Measurements from ENCODE around the gene RASGRP4.

RASGRP4 gene

DNA sequence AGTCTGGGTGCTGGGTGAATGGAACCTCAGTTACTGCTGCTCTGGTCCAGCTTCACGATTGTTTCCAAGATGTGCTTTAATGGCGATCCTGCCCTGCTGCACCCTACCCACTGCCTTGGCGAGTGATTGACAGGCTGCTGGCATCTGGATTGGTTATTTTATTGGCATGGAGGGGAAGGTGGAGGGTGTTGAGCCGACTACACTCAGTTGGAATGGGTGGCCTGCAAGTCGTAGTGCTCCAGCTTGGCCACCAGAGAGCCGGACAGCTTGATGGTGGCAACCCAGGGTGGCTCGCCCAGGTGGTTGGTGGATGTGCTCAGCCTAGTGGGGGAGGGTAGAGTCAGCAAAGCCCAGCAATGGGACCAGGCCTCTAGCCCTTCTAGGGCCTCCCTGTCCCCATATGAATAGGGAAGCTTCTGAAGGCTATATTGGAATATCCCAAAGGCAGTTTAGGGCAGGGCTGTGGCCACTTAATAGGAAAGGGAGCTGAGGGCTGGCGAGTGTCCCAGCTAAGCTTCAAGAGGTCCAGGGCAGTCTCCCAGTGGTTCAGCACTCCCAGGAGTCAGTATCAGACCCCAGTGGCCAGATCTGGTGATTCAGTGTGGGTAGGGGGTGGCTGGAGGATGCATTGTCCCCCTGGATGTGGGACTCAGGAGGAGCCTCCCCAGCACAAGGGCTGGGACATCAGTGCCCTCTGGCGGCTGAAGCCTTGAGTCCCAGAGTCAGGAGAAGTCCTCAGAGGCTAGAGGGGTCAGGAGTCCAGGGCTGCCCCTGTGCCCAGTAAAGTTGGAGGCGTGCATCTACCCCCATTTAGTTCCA, 41.6 kb downstream of the RASGRP4 start:
- H3K9ac ChIP-seq (ENCODE audit: insufficient read length, low read depth): no peak overlapping the region
- peaks cover 61% of the 10 kb centered on the region for H3K36me3 ChIP-seq (ENCODE audit: insufficient read depth, insufficient read length, low read length)
- peaks cover 5% of the 10 kb centered on the region for H3K4me1 ChIP-seq (ENCODE audit: insufficient read depth, insufficient read length)
- no peaks in the 10 kb centered on the region for H3K27me3 ChIP-seq (ENCODE audit: insufficient read depth, insufficient read length)
- no peak for DNase-seq (ENCODE audit: low read depth, low spot score)
- H3K9me3 ChIP-seq (ENCODE audit: insufficient read depth, low read length): no peaks in the 10 kb centered on the region
- no peak overlapping the region for H3K4me3 ChIP-seq (ENCODE audit: insufficient read length, low read depth)
- TF ChIP-seq ZNF274 (IDR thresholded peaks at IDR 0.05; ENCODE audit: low read depth, low read length) (no peak), SUZ12 (IDR thresholded peaks at IDR 0.05; ENCODE audit: extremely low read depth, insufficient read depth, insufficient read length) (no peak), YY1 (IDR thresholded peaks at IDR 0.05; ENCODE audit: insufficient read depth, insufficient read length) (no peak)

DNA sequence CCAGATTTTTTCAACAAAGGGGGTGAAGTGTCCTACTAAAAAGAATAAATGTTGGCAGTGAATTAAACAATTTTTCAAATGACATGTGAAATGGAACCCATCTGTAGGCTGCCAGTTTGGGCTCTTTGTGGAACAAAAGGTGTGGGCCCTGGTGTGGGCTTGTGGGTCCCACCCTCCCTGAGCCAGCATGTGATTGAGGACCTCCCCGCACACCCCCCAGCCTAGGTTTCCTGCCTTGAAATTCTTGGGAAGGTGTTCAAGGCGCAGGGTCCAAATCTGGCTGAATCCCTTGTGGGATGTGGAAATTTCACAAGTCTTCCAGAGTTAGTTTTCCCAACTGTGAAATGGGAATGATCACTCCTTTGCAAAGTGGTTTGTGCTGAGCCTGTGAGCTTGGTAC, 42.3 kb downstream of the RASGRP4 start:
- Histone ChIP-seq H3K9me3 (ENCODE audit: insufficient read depth, low read length) (no peaks in the 10 kb centered on the region), H3K27me3 (ENCODE audit: insufficient read depth, insufficient read length) (no peaks in the 10 kb centered on the region), H3K4me1 (ENCODE audit: insufficient read depth, insufficient read length) (peaks cover 5% of the 10 kb centered on the region), H3K9ac (ENCODE audit: insufficient read length, low read depth) (no peak overlapping the region), H3K4me3 (ENCODE audit: insufficient read length, low read depth) (no peak overlapping the region), H3K36me3 (ENCODE audit: insufficient read depth, insufficient read length, low read length) (peaks cover 67% of the 10 kb centered on the region)
- no peak for DNase-seq (ENCODE audit: low read depth, low spot score)
- TF ChIP-seq ZNF274 (IDR thresholded peaks at IDR 0.05; ENCODE audit: low read depth, low read length) (no peak), SUZ12 (IDR thresholded peaks at IDR 0.05; ENCODE audit: extremely low read depth, insufficient read depth, insufficient read length) (no peak), YY1 (IDR thresholded peaks at IDR 0.05; ENCODE audit: insufficient read depth, insufficient read length) (no peak)

DNA sequence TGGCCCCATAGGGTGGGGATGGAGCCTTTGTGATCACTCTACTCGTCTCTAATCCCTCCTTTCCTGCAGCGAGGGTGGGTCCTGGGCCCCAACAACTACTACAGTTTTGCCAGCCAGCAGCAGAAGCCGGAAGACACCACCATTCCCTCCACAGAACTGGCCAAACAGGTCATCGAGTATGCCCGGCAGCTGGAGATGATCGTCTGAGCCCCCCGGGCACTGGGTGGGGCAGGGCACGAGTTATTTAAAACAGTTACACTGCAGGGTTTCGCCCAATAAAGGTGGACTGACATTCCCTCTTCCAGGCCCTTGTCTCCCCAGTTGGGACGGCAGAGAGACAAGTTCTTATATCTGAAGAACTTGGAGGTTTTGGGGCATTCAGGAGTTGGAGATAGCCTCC, 42.8 kb downstream of the RASGRP4 start:
- Histone ChIP-seq H3K27me3 (ENCODE audit: insufficient read depth, insufficient read length) (no peaks in the 10 kb centered on the region), H3K4me1 (ENCODE audit: insufficient read depth, insufficient read length) (peaks cover 5% of the 10 kb centered on the region), H3K9ac (ENCODE audit: insufficient read length, low read depth) (no peak overlapping the region), H3K9me3 (ENCODE audit: insufficient read depth, low read length) (no peaks in the 10 kb centered on the region), H3K36me3 (ENCODE audit: insufficient read depth, insufficient read length, low read length) (peaks cover 67% of the 10 kb centered on the region), H3K4me3 (ENCODE audit: insufficient read length, low read depth) (no peak overlapping the region)
- TF ChIP-seq YY1 (IDR thresholded peaks at IDR 0.05; ENCODE audit: insufficient read depth, insufficient read length) (no peak), SUZ12 (IDR thresholded peaks at IDR 0.05; ENCODE audit: extremely low read depth, insufficient read depth, insufficient read length) (no peak), ZNF274 (IDR thresholded peaks at IDR 0.05; ENCODE audit: low read depth, low read length) (no peak)
- DNase-seq (ENCODE audit: low read depth, low spot score): no peak

DNA sequence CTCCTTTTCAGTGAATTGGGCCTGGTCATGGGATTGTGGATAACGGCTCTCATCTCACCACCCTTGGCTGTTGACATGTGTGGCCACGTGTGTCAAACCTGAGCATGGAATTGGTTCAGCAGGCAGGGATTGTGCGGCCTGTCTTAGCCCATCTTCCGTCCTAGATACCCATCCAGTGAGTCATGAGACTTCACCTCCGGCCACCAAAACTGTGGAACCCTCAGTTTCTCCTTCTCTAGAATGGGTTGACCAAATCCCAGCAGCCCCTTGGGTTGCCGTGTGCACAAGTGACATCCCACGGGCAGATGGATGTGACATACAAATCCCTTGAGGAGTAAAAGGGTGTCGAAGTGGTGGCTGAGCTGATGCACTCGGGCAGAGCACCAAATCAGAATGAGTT, 44.9 kb downstream of the RASGRP4 start:
- Histone ChIP-seq H3K4me1 (ENCODE audit: insufficient read depth, insufficient read length) (peaks cover 5% of the 10 kb centered on the region), H3K9ac (ENCODE audit: insufficient read length, low read depth) (no peak overlapping the region), H3K36me3 (ENCODE audit: insufficient read depth, insufficient read length, low read length) (peaks cover 75% of the 10 kb centered on the region), H3K4me3 (ENCODE audit: insufficient read length, low read depth) (no peak overlapping the region), H3K9me3 (ENCODE audit: insufficient read depth, low read length) (no peaks in the 10 kb centered on the region), H3K27me3 (ENCODE audit: insufficient read depth, insufficient read length) (no peaks in the 10 kb centered on the region)
- DNase-seq (ENCODE audit: low read depth, low spot score): no peak
- TF ChIP-seq SUZ12 (IDR thresholded peaks at IDR 0.05; ENCODE audit: extremely low read depth, insufficient read depth, insufficient read length) (no peak), YY1 (IDR thresholded peaks at IDR 0.05; ENCODE audit: insufficient read depth, insufficient read length) (no peak), ZNF274 (IDR thresholded peaks at IDR 0.05; ENCODE audit: low read depth, low read length) (no peak)

DNA sequence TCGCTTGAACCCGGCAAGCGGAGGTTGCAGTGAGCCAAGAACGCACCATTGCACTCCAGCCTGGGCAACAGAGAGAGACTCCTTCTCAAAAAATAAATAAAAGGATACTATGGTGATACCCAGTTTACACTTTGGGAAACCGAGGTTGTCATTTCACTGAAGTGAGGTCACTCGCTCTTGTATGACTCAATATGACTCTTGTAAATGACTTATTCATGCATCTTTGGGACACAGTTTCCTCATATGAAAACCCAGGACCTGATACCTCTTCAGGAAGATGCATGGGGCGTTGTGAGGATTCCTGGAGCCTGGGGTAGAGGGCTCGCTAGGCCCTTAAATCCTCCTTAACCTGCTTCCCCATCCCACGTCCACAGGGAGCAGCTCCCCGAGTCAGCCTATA, 47.2 kb downstream of the RASGRP4 start:
- H3K4me3 ChIP-seq (ENCODE audit: insufficient read length, low read depth): no peak overlapping the region
- no peaks in the 10 kb centered on the region for H3K4me1 ChIP-seq (ENCODE audit: insufficient read depth, insufficient read length)
- H3K36me3 ChIP-seq (ENCODE audit: insufficient read depth, insufficient read length, low read length): peaks cover 64% of the 10 kb centered on the region
- H3K9ac ChIP-seq (ENCODE audit: insufficient read length, low read depth): no peak overlapping the region
- TF ChIP-seq YY1 (IDR thresholded peaks at IDR 0.05; ENCODE audit: insufficient read depth, insufficient read length) (no peak), SUZ12 (IDR thresholded peaks at IDR 0.05; ENCODE audit: extremely low read depth, insufficient read depth, insufficient read length) (no peak), ZNF274 (IDR thresholded peaks at IDR 0.05; ENCODE audit: low read depth, low read length) (no peak)
- DNase-seq (ENCODE audit: low read depth, low spot score): no peak
- no peaks in the 10 kb centered on the region for H3K27me3 ChIP-seq (ENCODE audit: insufficient read depth, insufficient read length)
- no peaks in the 10 kb centered on the region for H3K9me3 ChIP-seq (ENCODE audit: insufficient read depth, low read length)

DNA sequence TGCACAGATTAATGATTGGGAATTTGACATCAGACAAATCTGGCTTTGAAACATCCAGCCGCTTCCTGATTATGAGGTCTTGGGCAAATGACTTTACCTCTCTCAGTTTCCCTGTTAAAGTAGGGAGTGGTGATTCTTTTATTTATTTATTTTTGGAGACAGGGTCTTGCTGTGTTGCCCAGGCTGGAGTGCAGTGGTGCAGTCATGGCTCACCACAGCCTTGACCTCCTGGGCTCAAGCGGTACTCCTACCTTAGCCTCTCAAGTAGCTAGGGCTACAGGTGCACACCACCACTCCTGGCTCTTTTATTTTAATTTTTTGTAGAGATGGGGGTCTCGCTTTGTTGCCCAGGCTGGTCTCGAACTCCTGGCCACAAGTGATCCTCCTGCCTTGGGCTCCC, 49.0 kb downstream of the RASGRP4 start:
- Histone ChIP-seq H3K9me3 (ENCODE audit: insufficient read depth, low read length) (no peaks in the 10 kb centered on the region), H3K36me3 (ENCODE audit: insufficient read depth, insufficient read length, low read length) (peaks cover 48% of the 10 kb centered on the region), H3K4me1 (ENCODE audit: insufficient read depth, insufficient read length) (no peaks in the 10 kb centered on the region), H3K9ac (ENCODE audit: insufficient read length, low read depth) (no peak overlapping the region), H3K27me3 (ENCODE audit: insufficient read depth, insufficient read length) (no peaks in the 10 kb centered on the region), H3K4me3 (ENCODE audit: insufficient read length, low read depth) (no peak overlapping the region)
- no peak for TF ChIP-seq YY1 (IDR thresholded peaks at IDR 0.05; ENCODE audit: insufficient read depth, insufficient read length)
- no peak for TF ChIP-seq SUZ12 (IDR thresholded peaks at IDR 0.05; ENCODE audit: extremely low read depth, insufficient read depth, insufficient read length)
- TF ChIP-seq ZNF274 (IDR thresholded peaks at IDR 0.05; ENCODE audit: low read depth, low read length): no peak
- no peak for DNase-seq (ENCODE audit: low read depth, low spot score)

DNA sequence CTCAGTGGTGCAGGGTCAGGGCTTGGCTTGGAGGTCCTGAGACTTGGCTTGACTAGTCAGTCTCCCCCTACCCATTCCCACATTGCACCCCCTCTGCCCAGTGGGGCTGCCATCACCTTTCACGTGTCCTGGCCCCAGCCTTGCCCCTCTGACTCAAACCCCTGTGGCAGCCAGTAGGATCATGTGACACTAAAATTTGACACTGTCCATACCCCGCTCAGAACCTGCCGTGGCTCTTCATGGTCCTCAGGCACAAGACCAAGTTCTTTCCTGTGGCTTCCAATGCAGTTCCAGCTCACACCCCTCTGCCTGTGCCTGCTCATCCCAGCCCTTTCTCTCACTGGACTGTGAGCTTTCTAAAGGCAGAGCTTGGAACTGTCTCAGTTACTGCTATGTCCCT, 49.4 kb downstream of the RASGRP4 start:
- Histone ChIP-seq H3K27me3 (ENCODE audit: insufficient read depth, insufficient read length) (no peaks in the 10 kb centered on the region), H3K9ac (ENCODE audit: insufficient read length, low read depth) (no peak overlapping the region), H3K9me3 (ENCODE audit: insufficient read depth, low read length) (no peaks in the 10 kb centered on the region), H3K4me3 (ENCODE audit: insufficient read length, low read depth) (no peak overlapping the region), H3K36me3 (ENCODE audit: insufficient read depth, insufficient read length, low read length) (peaks cover 44% of the 10 kb centered on the region), H3K4me1 (ENCODE audit: insufficient read depth, insufficient read length) (no peaks in the 10 kb centered on the region)
- TF ChIP-seq YY1 (IDR thresholded peaks at IDR 0.05; ENCODE audit: insufficient read depth, insufficient read length) (no peak), ZNF274 (IDR thresholded peaks at IDR 0.05; ENCODE audit: low read depth, low read length) (no peak), SUZ12 (IDR thresholded peaks at IDR 0.05; ENCODE audit: extremely low read depth, insufficient read depth, insufficient read length) (no peak)
- no peak for DNase-seq (ENCODE audit: low read depth, low spot score)
